ENCODE results near the gene RSL24D1.
A peak's percentile ranks its signal among the peaks of the same experiment; 100 is the strongest.

The RSL24D1 gene

GRCh38 chr15:55196458-55197361, at the start of gene RSL24D1:
Gene RSL24D1, minus strand, starts transcription at chr15:55196941. Its CDS starts 51 bp downstream, at chr15:55196890.
- peak; percentile 93 for DNase-seq (ENCODE audit: low read depth)

DNA sequence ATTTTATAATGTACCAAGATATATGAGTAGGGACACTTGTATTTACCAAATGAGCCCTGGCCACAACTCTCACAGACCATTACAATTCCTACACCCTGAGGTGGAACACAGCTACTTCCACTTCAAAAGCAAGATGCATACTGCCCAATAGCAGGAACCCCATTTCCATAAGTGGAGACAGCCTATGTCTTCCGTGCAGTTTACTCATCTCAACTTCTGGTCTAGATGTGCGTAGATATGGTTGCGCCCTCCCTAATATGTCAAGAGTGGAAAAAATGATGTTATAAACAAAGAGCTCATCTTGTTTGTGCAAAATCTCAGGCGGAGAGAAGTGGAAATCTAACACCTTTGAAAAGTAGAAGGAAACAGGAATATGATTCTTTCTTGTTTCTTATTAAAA, 48.3 kb upstream of the RSL24D1 start:
- no peak for DNase-seq (ENCODE audit: low read depth)

DNA sequence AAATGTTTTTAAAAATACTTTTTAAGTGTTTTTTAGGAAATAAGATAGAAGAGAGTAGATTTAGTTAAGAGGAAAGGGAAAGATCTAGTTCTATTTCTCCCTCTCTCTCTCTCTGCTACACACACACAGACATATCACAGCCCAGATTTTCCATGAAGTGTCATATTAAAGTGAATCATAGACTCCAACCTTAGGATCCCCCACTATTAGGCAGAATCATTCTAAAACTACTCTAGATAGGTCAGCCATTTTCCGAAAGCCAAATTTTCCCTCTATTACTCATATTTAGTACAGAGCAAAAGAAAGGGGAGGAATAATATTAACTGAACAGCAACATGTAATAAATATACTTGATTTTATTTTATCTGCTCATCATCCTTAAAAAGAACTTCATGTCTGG, 45.1 kb upstream of the RSL24D1 start:
- DNase-seq (ENCODE audit: low read depth), result no peak

DNA sequence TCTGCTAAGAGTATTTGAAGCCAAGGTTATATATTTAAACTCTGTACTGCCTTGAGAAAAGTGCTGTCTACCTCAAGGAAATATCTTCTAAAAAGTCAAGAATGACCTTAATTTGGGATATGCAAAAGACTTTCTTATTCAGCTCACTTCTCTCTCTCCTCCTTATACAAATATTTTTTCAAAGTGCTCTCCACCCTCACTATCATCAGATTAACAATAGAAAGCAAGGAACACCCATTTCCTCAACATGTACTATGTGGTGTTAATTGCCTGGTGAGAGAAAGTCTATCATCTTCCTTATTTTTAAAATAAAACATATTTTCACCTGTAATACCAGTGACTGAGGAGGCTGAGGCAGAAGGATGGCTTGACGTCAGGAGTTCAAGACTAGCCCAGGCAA, 44.4 kb upstream of the RSL24D1 start:
- DNase-seq (ENCODE audit: low read depth), result no peak

DNA sequence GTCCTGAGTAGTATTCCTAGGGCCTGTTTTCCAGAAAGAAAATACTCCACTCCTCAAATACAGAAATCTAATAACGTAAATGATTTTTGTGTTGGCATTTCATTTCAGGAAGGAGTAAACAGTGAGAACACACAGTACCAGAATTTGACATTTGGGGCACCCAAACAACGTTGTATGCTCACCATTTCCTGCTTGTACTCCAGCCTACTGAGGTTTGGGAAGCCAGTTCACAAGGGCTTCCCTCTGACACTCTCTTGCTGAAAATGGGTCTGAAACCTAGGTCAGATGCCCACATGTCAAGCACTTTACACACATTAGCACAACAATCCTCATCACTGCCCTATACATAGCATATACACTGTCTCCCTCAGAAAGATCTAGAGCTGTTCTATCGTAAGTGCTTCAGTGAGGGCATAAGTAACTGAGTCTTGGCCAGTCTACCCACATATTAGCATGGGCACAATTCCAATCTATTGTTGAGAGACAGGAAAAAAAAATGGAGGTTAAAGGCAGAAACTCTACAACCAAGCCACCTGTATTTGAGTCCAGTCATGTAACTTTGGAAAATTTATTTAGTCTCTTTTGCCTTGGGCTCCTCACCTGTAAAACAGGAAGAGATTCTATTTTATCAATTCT, 43.5 kb upstream of the RSL24D1 start:
- no peak for DNase-seq (ENCODE audit: low read depth)

DNA sequence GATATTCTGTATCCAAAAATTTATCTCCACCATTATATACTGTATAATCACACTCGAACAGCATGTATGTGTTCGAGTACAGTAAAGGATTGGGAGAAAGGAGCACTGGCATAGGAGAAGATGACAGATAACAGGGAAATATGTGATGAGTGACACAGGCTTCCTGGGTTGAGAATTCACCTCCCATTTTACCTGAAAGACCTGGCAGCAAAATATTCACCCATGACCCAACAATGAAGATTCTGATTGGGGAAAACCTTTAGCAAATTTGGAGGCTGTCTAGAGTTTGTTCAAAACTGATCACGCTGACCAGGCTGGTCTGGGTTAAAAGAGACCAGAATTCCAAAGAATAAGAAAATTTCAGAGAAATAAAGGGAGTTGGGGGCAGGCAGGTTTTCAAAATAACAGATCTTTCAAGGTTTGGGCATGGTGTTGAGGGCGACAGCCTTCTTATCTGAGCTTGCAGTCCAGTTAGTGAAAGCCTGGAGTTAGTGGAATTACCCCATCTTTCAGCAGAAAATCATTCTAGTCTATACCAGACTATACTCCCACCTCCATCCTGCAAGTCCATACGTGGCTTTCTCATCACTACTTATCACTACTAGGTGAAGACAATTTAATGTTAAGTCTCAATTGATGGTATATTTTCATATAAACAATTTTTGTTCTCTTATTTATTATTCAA, 42.8 kb upstream of the RSL24D1 start:
- no peak for DNase-seq (ENCODE audit: low read depth)

DNA sequence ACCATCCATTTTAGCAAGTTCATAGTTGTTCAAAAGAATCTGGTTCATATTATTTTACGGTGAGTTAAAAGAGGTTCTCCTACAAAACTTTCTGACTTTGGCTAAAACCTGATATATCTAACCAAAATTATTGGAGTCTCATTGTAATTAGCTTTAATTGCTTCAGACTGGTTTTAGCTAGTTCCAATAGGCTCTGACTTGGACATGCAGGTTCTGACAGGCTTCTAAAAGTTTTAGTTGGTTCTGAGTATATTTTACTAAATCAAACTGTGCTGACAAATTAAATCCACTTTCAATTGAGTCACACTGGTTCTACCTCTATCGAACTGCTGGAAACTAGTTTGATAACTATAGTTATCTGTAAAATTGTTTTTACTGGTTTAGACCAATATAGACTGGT, 42.1 kb upstream of the RSL24D1 start:
- no peak for DNase-seq (ENCODE audit: low read depth)

DNA sequence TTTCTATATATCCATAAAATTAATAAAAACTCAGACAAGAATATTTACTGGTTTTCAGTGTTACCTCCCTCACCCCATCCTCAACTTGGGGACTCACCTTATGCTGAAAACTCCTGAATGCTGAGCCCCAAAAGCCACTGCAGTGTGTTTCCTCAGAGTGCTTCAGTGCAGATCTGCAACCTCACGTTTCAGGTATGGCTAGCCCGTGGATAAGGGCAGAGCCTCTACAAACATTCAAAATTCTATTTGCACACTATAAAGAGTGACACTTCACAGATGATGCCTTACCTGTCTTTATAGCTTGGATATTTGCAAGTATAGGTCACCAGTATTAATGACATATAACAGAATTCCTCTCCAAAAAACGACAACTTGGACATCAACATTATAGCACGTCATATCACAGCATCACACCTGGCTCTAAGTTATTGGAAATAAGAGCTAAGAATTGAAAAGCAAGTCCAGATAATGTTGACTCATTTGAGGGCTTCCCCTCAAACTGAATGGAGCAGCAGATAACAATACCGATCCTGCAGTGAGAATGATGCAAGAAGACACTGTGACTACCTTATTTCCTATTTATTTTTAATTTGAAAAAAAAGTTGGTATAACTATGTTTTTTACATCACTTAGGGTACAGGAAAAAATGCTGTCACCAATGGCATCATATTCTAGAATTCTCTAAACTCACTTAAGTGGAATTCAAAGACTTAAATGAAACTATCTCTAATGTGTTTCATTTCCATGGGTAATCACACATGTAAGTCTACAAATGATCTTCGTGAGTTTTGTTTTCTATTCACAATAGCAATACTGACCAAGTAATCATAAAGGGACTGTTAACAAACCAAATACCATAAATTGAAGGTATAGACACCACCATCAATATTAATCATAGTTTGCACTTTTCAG, 40.7 kb upstream of the RSL24D1 start:
- no peak for DNase-seq (ENCODE audit: low read depth)

- DNase-seq (ENCODE audit: low read depth), result no peak
Measured at GRCh38 chr15:55235546-55236036, 38.9 kb upstream of the RSL24D1 start.

DNA sequence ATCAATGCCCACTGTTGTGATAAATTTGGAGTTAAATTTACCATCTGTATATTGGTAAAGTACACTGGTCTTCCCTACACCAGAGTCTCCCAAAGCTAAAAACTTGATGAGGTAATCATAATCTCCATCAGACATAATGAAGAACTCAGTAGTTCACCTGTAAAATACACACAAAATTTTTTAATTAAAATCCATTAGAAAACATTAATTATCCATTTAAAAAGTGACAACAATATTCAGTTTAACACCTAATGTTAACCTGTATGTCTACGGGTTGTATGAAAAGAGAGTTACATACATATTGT, 38.0 kb upstream of the RSL24D1 start:
- DNase-seq (ENCODE audit: low read depth), result no peak

DNA sequence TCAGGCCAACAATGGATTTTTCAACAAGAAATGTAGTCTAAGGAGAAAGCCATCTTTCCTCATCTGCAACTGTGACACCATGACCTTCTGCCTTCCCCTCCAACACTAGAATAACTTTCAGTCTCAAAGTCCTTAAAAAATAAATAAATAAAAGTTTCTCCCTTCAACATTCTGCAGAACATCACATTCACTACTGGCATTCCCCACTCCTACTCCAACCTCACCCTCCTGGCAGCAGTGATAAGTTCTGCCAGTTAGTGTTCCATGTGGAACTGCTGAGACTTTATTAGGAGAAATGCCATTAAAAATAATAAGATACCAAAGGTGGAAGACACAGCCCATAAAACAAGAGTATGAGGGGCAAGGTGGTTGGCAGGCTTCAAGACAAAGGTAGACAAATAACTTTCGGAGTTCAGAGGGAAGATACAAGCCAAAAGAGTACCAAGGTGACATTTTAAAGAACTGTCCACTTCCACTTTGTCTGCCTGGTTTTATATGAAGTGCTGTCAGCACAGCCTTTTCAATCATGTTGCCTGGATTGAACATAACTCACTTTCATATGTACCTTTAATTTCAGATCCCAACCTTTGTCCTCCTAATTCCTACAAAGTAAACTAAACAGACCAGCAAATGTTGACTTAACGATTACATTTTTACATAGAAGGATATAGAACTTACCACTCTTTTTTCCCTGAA, 37.5 kb upstream of the RSL24D1 start:
- no peak for DNase-seq (ENCODE audit: low read depth)

GRCh38 chr15:55231455-55231854, 34.7 kb upstream of the RSL24D1 start:
- DNase-seq (ENCODE audit: low read depth), result no peak

- no peak for DNase-seq (ENCODE audit: low read depth)
Measured at GRCh38 chr15:55230953-55231352, 34.2 kb upstream of the RSL24D1 start.

- no peak for DNase-seq (ENCODE audit: low read depth)
Measured at GRCh38 chr15:55230051-55230670, 33.4 kb upstream of the RSL24D1 start.

- no peak for DNase-seq (ENCODE audit: low read depth)
Measured at GRCh38 chr15:55226127-55226526, 29.4 kb upstream of the RSL24D1 start.

- no peak for DNase-seq (ENCODE audit: low read depth)
Measured at GRCh38 chr15:55224892-55225291, 28.2 kb upstream of the RSL24D1 start.

- no peak for DNase-seq (ENCODE audit: low read depth)
Measured at GRCh38 chr15:55222588-55222987, 25.8 kb upstream of the RSL24D1 start.

GRCh38 chr15:55221090-55222011, 24.6 kb upstream of the RSL24D1 start:
- DNase-seq (ENCODE audit: low read depth), result no peak

GRCh38 chr15:55220606-55221005, 23.9 kb upstream of the RSL24D1 start:
- DNase-seq (ENCODE audit: low read depth), result no peak

DNA sequence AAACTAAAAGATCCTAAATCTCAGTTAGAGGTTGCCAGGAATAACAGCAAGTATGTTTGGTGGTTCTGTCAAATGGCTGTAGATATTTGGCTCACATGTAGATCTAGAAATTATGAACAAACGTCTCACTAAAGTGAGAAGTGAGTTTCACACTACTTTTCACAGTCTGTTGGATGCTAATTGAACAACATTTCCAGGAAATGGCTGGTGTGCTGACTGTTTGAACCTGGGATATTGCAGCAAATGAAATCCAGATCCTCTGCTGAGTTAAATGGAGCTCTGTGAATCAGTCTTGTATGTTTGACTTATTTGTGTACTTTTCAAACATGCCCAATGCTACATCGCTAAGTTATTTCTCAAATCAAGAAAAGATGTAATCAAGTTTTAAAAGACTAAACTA, 21.3 kb upstream of the RSL24D1 start:
- no peak for DNase-seq (ENCODE audit: low read depth)
